ENCODE data around the gene FGF12.

FGF12 gene

DNA sequence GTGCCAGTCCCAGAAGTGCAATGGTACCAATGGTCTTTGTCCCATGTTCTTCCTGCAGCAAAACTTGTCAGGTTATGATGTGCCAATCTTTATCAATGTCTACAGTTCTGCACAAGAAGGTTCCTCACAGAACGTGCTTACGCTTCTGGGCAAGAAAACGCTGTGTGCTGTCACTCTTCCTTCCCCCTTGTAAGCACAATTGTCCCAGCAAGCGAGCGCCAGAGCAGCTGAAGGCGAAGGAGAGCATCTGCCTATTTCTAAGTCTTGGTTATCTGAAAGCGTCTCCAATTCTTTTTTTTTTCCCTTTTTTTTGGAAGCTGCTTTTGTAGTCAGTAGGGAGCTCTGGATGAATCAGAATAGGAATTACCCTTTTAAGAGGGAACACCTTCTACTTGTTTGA is 514.4 kb downstream of the FGF12 start:
- ChIA-PET CTCF (no interaction called here), POLR2A (no interaction called here)
- no peak for TF ChIP-seq CTCF (IDR thresholded peaks at IDR 0.05; ENCODE audit: insufficient read depth, low read length, missing control alignments)
- no peak overlapping the region for H3K4me3 ChIP-seq (ENCODE audit: low read depth, low read length)
- no peak for DNase-seq (ENCODE audit: low read depth, low spot score)

DNA sequence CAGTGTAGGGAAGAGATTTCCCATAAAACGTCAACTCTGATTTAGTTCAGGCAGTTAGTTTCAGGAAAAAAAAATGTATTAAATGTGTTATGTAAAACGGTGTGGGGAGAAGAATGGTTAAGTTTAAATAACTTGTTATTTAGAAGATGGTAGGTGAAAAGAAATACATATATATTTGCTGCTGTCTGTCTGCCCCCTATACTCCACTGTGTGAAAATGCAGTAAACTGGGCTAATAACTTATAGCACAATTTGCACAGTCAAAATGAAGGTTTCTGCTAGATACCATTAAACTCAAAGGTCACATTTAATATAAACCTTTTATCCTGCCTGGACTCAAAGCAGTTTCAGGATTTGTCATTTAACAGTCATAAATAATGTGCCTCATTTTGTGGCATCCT is 515.0 kb downstream of the FGF12 start:
- no peak overlapping the region for H3K4me3 ChIP-seq (ENCODE audit: low read depth, low read length)
- DNase-seq (ENCODE audit: low read depth, low spot score), result no peak
- CTCF ChIA-PET, result no interaction called here
- POLR2A ChIA-PET, result no interaction called here
- no peak for TF ChIP-seq CTCF (IDR thresholded peaks at IDR 0.05; ENCODE audit: insufficient read depth, low read length, missing control alignments)

DNA sequence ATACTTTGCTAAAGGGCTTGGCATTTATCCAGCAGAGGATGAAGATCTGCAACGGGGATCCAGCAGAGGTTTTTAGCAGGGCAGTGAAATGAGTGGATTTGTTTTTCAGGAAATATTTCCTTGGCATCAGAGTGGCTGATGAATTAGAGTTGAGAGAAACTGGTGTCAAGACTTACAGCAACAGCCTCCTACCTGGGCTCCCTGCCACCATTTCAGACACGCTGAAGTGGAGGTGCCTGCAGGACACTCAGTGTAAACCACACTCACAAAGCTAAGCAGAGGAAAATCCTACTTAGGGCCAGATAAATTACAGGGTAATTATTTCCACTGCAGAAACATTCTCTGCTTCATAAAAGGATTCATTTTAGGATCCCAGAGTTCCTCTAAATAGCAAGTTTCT is 519.7 kb downstream of the FGF12 start:
- H3K4me3 ChIP-seq (ENCODE audit: low read depth, low read length), result no peak overlapping the region
- TF ChIP-seq CTCF (IDR thresholded peaks at IDR 0.05; ENCODE audit: insufficient read depth, low read length, missing control alignments), result no peak
- no peak for DNase-seq (ENCODE audit: low read depth, low spot score)
- ChIA-PET POLR2A (no interaction called here), CTCF (no interaction called here)

DNA sequence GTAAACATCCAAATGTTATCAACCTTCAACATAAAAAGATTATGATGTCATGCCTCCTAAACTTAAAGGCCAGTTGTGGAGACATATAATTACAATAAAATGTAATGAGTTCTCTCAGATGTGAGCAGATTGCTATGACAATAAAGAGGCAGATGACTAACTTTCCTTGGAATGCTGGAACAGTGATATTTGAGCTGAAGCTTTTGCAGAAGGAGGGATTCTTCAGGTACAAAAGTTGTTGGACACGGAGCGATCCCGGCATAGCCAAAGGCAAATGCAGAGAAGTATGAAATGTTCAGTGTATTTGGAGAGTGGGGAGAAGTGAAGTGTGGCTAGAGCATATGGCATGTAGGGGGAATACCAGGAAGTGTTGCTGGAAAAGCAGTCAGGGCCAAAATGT is 520.1 kb downstream of the FGF12 start:
- CTCF ChIA-PET, result no interaction called here

GRCh38 chr3:192194085-192194484 is 533.3 kb downstream of the FGF12 start:
- no peak overlapping the region for H3K4me3 ChIP-seq (ENCODE audit: low read depth, low read length)
- ChIA-PET CTCF (no interaction called here), POLR2A (no interaction called here)
- no peak for TF ChIP-seq CTCF (IDR thresholded peaks at IDR 0.05; ENCODE audit: insufficient read depth, low read length, missing control alignments)
- no peak for DNase-seq (ENCODE audit: low read depth, low spot score)

More for the DNA sequence above, 520.1 kb downstream of the FGF12 start:
- no peak overlapping the region for H3K4me3 ChIP-seq (ENCODE audit: low read depth, low read length)
- POLR2A ChIA-PET, result no interaction called here
- TF ChIP-seq CTCF (IDR thresholded peaks at IDR 0.05; ENCODE audit: insufficient read depth, low read length, missing control alignments), result no peak
- no peak for DNase-seq (ENCODE audit: low read depth, low spot score)

GRCh38 chr3:192188218-192188835 is 539.0 kb downstream of the FGF12 start:
- POLR2A ChIA-PET, result no interaction called here
- TF ChIP-seq CTCF (IDR thresholded peaks at IDR 0.05; ENCODE audit: insufficient read depth, low read length, missing control alignments), result peak; percentile 15
- no peak overlapping the region for H3K4me3 ChIP-seq (ENCODE audit: low read depth, low read length)
- no peak for DNase-seq (ENCODE audit: low read depth, low spot score)
- CTCF ChIA-PET, result interaction anchor here (1.0 kb wide), 1 partner anchor 283 kb away, joined by 3 read pairs; no protein-coding TSS in a partner anchor
